Muscle layer of colon (tissue), 2 donors: Measurements from ENCODE around the gene LRP1.

Source experiments
- H3K27ac ChIP-seq: one replicate; pipeline ENCODE4 v1.7.0; 2013; ENCODE audit warnings: low read depth, mild to moderate bottlenecking, low read length, moderate library complexity
- H3K27me3 ChIP-seq, 2 donors: one replicate each; pipeline ENCODE4 v1.7.0; 2013; ENCODE audit warnings: low read length in 2 of 2, mild to moderate bottlenecking in 2 of 2; ENCODE audit not compliant: insufficient read depth in 2 of 2, control insufficient read depth in 1 of 2
- H3K36me3 ChIP-seq: one replicate; pipeline ENCODE4 v1.7.0; 2013; ENCODE audit warnings: mild to moderate bottlenecking, low read length; ENCODE audit not compliant: insufficient read depth
- H3K4me1 ChIP-seq: one replicate; pipeline ENCODE4 v1.7.0; 2013; ENCODE audit warnings: mild to moderate bottlenecking, low read length; ENCODE audit not compliant: insufficient read depth
- H3K4me3 ChIP-seq, 2 donors: one replicate each; pipeline ENCODE4 v1.7.0; 2013; ENCODE audit warnings: low read length in 2 of 2, low read depth in 1 of 2, mild to moderate bottlenecking in 1 of 2, moderate library complexity in 1 of 2
- H3K9ac ChIP-seq: one replicate; pipeline ENCODE4 v1.7.0; 2013; ENCODE audit warnings: low read length
- H3K9me3 ChIP-seq: one replicate; pipeline ENCODE4 v1.7.0; 2013; ENCODE audit warnings: mild to moderate bottlenecking, low read length
- donor health status: abdominal sarcoma.
- donor health status: Adenocarcinoma of cecum.

Gene LRP1

DNA sequence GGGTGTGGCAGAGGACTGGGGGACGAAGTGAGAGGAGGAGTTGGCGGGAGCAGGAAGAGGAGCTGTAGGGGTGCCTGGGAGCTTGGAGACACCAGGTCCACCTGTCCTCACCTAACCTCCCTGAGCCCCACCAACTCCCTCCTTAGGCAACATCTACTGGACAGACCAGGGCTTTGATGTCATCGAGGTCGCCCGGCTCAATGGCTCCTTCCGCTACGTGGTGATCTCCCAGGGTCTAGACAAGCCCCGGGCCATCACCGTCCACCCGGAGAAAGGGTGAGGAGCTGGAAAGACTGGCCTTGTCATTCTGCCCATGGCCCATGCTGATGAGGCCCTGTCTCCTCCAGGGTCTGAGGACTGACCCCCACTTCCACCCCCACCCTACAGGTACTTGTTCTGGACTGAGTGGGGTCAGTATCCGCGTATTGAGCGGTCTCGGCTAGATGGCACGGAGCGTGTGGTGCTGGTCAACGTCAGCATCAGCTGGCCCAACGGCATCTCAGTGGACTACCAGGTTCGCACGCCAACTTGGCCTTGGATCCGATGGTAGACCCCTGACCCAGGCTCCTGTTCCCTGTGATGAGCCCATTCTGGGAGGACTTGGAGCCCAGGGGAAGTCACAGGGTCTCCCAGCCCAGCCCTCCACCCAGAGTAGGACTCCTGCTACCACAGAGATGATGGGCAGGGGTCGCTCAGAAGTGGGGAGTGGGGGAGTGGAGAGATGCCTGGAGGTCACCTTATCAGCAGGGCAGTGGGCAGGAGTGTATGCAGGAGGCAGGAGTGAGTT lies 55.8 kb downstream of the LRP1 start:
- Histone ChIP-seq H3K4me3 (no peak overlapping the region), H3K27me3 (no peaks in the 10 kb centered on the region), H3K4me1 (no peaks in the 10 kb centered on the region), H3K9me3 (no peaks in the 10 kb centered on the region), H3K36me3 (peaks cover 95% of the 10 kb centered on the region), H3K9ac (no peak overlapping the region), H3K27ac (no peak overlapping the region)

DNA sequence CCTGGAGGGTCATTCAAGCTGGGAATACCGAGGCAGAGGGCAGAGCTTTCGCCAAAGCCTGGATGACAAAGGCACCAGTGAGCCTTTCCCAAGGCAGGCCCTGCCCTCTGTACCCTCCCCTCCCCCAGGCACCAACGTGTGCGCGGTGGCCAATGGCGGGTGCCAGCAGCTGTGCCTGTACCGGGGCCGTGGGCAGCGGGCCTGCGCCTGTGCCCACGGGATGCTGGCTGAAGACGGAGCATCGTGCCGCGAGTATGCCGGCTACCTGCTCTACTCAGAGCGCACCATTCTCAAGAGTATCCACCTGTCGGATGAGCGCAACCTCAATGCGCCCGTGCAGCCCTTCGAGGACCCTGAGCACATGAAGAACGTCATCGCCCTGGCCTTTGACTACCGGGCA lies 57.1 kb downstream of the LRP1 start:
- H3K9ac ChIP-seq = no peak overlapping the region
- no peak overlapping the region for H3K4me3 ChIP-seq
- H3K27ac ChIP-seq = no peak overlapping the region
- peaks cover 86% of the 10 kb centered on the region for H3K36me3 ChIP-seq
- H3K9me3 ChIP-seq = no peaks in the 10 kb centered on the region
- peaks cover 3% of the 10 kb centered on the region for H3K4me1 ChIP-seq
- H3K27me3 ChIP-seq = no peaks in the 10 kb centered on the region

DNA sequence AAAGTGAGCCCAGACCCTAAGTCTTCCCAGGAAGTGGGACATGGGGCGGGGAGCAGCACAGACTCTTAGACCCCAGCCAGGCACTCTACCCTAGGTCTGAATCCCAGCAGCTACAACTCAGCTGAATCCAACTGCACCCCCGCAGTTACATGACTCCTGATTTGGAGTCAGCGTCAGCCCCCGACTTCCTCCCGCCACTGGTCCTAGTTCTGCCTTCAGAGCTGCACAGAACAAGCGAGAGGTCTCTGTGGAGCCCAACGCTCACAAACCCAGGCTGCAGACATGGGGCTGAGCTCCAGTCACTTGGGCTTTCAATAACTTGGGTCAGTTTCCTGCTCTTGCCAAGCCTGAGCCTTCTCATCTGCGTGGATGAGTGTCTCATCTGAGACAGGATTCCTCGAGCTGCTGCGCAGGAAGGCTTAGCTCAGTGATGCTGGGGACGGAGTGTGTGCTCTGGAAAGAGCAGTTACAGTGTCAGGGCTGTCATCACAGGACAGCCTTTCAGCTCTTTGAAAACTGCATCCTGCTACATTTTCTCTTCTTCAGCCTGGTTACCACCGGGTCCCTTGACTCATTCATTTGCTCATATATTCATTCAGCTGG lies 57.7 kb downstream of the LRP1 start:
- Histone ChIP-seq H3K36me3 (peaks cover 86% of the 10 kb centered on the region), H3K4me1 (peaks cover 5% of the 10 kb centered on the region), H3K9ac (no peak overlapping the region), H3K27ac (no peak overlapping the region), H3K27me3 (no peaks in the 10 kb centered on the region), H3K9me3 (no peaks in the 10 kb centered on the region), H3K4me3 (no peak overlapping the region)

DNA sequence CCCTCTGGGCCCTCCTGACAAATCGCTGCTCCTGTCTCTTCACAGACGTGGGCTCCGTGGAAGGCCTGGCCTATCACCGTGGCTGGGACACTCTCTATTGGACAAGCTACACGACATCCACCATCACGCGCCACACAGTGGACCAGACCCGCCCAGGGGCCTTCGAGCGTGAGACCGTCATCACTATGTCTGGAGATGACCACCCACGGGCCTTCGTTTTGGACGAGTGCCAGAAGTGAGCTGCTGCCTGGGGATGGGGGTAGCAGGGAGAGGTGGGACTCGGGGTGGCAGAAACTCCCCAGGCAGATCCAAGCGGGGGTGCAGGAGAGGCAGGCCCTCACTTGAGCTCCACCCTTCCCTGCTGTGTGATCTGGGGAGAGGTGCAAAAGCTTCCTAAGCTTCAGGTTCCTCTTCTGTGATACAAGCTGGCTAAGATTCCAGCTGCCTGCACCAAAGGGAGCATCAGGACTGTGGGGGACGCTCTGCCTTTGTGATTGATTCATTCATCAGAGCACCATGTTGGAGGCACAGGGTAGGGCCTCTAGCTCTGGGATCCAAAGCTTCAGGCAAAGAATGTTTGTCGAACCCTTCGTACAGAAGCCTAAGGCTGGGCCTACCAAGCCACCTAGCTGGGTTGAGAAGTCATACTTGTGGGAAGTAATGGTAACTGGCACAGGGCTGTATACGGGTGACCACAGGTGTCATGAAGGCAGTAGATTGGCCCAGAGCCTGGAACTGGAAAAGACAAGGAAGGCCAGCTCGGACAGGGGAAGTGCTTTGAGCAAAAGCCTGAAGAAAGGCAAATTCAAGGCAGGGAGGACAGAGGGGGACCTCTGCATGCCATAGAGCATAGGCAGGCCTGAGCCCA lies 59.2 kb downstream of the LRP1 start:
- Histone ChIP-seq H3K36me3 (peaks cover 87% of the 10 kb centered on the region), H3K9me3 (no peaks in the 10 kb centered on the region), H3K4me3 (no peak overlapping the region), H3K27ac (no peak overlapping the region), H3K27me3 (no peaks in the 10 kb centered on the region), H3K9ac (no peak overlapping the region), H3K4me1 (peaks cover 5% of the 10 kb centered on the region)

DNA sequence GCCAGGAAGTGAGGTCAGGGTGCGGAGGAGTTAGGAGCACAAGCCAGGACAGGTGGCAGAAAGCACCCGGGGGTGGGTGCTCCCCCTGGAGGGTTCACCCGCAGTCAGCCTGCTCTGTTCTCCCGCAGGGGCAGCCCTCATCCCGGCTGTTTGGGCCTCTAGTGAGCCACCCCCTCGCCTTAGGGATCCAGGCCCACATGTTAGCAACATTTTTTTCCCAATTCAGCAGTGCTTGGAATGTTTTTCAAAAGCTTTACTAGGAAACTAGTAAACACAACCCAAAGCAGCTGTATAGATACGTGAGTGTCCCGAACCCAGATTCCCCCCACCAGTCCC lies 59.8 kb downstream of the LRP1 start:
- Histone ChIP-seq H3K9ac (no peak overlapping the region), H3K36me3 (peaks cover 90% of the 10 kb centered on the region)

DNA sequence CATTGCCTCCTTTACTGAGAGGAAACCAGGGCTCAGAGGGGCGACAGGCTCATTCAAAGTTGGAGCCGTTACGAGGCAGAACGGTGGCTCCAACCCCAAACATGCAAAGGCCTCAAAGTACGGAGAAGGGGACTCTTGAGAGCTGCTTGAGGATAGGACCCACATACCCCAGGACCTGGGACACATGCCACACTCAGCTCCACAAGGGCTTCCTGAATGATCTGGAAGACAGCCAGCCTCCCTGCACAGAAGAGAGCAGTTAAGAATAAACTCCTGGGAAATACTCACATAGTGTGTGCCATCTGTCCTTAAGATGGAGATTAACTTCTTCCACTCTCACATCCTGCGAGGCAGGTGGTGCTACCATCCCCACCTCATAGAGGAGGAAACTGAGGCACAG lies 61.8 kb downstream of the LRP1 start:
- Histone ChIP-seq H3K27me3 (no peaks in the 10 kb centered on the region), H3K36me3 (peaks cover 90% of the 10 kb centered on the region), H3K4me3 (no peak overlapping the region)

More for the DNA sequence above, 59.8 kb downstream of the LRP1 start:
- Histone ChIP-seq H3K27ac (no peak overlapping the region), H3K9me3 (no peaks in the 10 kb centered on the region), H3K4me3 (no peak overlapping the region), H3K4me1 (peaks cover 5% of the 10 kb centered on the region), H3K27me3 (no peaks in the 10 kb centered on the region)

DNA sequence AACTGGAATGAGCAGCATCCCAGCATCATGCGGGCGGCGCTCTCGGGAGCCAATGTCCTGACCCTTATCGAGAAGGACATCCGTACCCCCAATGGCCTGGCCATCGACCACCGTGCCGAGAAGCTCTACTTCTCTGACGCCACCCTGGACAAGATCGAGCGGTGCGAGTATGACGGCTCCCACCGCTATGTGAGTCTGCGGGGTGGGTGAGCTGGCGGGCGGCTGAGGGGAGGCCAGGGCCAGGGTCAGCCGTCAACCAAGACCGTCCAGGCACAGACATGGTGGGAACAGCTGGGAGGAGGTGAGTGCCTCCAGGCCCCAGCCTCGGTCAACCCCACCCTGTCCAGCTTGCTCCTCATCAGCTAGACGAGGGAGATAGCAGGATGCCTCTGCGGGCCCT lies 62.5 kb downstream of the LRP1 start:
- no peak overlapping the region for H3K4me3 ChIP-seq
- no peaks in the 10 kb centered on the region for H3K27me3 ChIP-seq
- no peak overlapping the region for H3K27ac ChIP-seq
- H3K9ac ChIP-seq = no peak overlapping the region
- peaks cover 5% of the 10 kb centered on the region for H3K4me1 ChIP-seq
- H3K36me3 ChIP-seq = peaks cover 90% of the 10 kb centered on the region
- H3K9me3 ChIP-seq = no peaks in the 10 kb centered on the region

More for the DNA sequence above, 61.8 kb downstream of the LRP1 start:
- Histone ChIP-seq H3K9me3 (no peaks in the 10 kb centered on the region), H3K9ac (no peak overlapping the region), H3K27ac (no peak overlapping the region), H3K4me1 (peaks cover 5% of the 10 kb centered on the region)

DNA sequence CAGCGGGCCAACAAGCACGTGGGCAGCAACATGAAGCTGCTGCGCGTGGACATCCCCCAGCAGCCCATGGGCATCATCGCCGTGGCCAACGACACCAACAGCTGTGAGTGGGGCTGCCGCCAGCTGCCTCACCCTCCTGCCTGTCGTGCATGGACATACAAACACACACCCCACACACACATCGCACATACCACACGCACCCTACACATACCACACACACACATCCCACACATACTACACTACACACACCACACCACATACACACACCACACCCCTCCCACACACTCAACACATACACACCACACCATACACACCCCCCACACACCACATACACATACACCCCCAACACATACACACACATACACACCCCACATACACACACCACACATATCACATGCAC lies 63.1 kb downstream of the LRP1 start:
- Histone ChIP-seq H3K4me3 (no peak overlapping the region), H3K9ac (no peak overlapping the region), H3K27ac (no peak overlapping the region), H3K4me1 (peaks cover 5% of the 10 kb centered on the region), H3K36me3 (peaks cover 90% of the 10 kb centered on the region), H3K9me3 (no peaks in the 10 kb centered on the region), H3K27me3 (no peaks in the 10 kb centered on the region)

DNA sequence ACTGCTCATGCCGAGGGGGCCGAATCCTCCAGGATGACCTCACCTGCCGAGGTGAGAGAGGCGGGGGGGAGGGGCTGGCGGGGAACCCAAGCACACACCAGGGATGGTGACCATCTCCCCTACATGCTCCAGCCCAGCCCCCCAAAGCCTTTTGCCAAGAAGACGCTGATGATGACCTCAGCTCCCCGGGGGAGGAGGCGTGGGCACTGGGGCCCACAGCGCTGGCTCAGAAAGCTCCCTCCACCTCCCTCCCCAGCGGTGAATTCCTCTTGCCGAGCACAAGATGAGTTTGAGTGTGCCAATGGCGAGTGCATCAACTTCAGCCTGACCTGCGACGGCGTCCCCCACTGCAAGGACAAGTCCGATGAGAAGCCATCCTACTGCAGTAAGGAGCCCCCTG lies 64.6 kb downstream of the LRP1 start:
- H3K27me3 ChIP-seq = no peaks in the 10 kb centered on the region
- H3K4me1 ChIP-seq = peaks cover 5% of the 10 kb centered on the region
- H3K36me3 ChIP-seq = peaks cover 90% of the 10 kb centered on the region
- no peak overlapping the region for H3K9ac ChIP-seq
- no peaks in the 10 kb centered on the region for H3K9me3 ChIP-seq
- no peak overlapping the region for H3K27ac ChIP-seq
- no peak overlapping the region for H3K4me3 ChIP-seq

DNA sequence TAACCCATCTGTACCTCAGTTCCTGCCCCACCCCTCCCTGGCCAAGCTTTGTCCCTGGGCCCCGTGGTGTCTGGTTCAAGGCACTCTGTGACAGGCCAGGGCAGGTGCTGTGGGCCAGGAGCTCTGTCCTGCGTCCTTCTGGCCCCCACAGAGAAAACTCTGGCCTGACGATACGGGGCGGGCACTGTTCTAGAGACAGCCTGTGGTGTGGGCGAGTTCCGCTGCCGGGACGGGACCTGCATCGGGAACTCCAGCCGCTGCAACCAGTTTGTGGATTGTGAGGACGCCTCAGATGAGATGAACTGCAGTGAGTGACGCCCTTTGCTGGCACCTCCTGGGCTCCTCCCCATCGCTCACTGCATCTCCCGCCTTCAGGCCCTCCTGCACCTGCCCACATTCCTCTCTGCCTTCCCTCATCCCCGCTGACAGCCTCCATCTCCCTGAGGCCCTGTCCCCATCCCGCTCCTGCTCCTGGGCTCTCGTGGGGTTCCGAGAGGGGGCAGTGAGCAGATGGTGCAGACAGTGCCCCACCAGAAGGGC lies 65.5 kb downstream of the LRP1 start:
- Histone ChIP-seq H3K36me3 (peaks cover 91% of the 10 kb centered on the region), H3K4me3 (no peak overlapping the region), H3K4me1 (peaks cover 5% of the 10 kb centered on the region), H3K27ac (no peak overlapping the region), H3K9me3 (no peaks in the 10 kb centered on the region), H3K27me3 (no peaks in the 10 kb centered on the region), H3K9ac (no peak overlapping the region)

DNA sequence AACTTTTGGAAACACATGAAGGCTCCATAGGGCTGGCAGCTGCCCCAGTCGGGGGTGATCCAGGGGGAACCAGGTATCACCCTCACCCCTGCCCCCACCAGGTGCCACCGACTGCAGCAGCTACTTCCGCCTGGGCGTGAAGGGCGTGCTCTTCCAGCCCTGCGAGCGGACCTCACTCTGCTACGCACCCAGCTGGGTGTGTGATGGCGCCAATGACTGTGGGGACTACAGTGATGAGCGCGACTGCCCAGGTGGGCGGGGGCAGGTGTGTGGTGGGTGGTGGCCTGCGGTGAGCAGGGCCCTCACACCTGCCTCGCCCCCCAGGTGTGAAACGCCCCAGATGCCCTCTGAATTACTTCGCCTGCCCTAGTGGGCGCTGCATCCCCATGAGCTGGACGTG lies 66.0 kb downstream of the LRP1 start:
- Histone ChIP-seq H3K9me3 (no peaks in the 10 kb centered on the region), H3K4me3 (no peak overlapping the region), H3K27me3 (no peaks in the 10 kb centered on the region), H3K4me1 (peaks cover 5% of the 10 kb centered on the region), H3K27ac (no peak overlapping the region), H3K9ac (no peak overlapping the region), H3K36me3 (peaks cover 91% of the 10 kb centered on the region)
